ENCODE data around the gene ATRX.

DNA sequence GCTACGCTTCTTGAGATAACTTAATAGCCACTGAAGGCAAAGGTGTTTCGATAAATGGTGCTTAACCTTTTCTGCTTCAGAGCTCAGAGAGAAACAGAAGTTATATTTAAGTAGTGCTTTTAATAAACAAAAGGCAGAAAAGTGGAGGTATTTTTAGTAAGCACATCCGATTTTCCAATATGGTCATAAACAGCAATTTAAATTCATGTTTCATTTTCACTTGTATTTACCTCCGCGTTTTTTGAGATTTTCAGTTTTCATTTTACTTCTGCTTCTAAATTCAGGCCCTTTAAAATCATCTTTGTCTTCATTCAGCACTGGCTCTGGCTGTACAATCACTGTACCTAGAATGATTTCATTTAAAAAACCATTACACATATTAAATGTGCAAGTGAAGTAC lies 92.4 kb downstream of the ATRX start:
- TF ChIP-seq, protein P1, sequence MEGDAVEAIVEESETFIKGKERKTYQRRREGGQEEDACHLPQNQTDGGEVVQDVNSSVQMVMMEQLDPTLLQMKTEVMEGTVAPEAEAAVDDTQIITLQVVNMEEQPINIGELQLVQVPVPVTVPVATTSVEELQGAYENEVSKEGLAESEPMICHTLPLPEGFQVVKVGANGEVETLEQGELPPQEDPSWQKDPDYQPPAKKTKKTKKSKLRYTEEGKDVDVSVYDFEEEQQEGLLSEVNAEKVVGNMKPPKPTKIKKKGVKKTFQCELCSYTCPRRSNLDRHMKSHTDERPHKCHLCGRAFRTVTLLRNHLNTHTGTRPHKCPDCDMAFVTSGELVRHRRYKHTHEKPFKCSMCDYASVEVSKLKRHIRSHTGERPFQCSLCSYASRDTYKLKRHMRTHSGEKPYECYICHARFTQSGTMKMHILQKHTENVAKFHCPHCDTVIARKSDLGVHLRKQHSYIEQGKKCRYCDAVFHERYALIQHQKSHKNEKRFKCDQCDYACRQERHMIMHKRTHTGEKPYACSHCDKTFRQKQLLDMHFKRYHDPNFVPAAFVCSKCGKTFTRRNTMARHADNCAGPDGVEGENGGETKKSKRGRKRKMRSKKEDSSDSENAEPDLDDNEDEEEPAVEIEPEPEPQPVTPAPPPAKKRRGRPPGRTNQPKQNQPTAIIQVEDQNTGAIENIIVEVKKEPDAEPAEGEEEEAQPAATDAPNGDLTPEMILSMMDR (conservative IDR thresholded peaks at IDR 0.05; ENCODE audit: low read depth, low read length) = no peak
- TF ChIP-seq EZH2 (IDR thresholded peaks at IDR 0.05; ENCODE audit: low read length, unreplicated experiment) = no peak

Measured in PC-3 (cell line).